ENCODE data around the gene GTF2H1.
"Not testable (repeated sequence)": the region's sequence is repeated elsewhere in the genome, so short reads cannot be mapped to it uniquely, and the experiment has no call there.

Gene GTF2H1

GRCh38 chr11:18317551-18317950 lies 4.8 kb upstream of the GTF2H1 start:
- no peak for TF ChIP-seq CTCF (IDR thresholded peaks at IDR 0.05; ENCODE audit: insufficient read depth, low read depth, low read length, missing control alignments)
- H3K4me3 ChIP-seq (ENCODE audit: low read length), result no peak overlapping the region
- DNase-seq (ENCODE audit: low read depth), result no peak

DNA sequence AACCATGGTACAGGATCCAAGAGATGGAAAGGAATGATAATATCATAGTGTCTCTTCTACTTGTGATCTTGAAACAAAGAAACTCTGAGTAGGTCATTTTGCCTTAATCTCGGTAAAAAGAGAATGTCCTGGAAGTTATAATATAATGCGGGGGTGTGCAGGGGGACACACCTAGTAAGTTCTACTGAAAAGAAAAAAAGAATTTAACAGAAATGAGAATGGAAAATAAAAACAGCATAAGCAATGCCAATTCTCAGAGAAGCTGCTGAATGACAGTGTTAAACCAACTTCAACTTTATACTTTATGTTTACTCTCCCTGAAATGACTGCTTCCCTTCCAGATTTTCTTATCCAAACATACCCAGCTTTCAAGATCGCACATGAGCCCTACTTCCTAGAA lies 2.5 kb upstream of the GTF2H1 start:
- no peak for DNase-seq (ENCODE audit: low read depth)
- peak overlapping the region; percentile 95 for H3K4me3 ChIP-seq (ENCODE audit: low read length)
- TF ChIP-seq CTCF (IDR thresholded peaks at IDR 0.05; ENCODE audit: insufficient read depth, low read depth, low read length, missing control alignments), result no peak

DNA sequence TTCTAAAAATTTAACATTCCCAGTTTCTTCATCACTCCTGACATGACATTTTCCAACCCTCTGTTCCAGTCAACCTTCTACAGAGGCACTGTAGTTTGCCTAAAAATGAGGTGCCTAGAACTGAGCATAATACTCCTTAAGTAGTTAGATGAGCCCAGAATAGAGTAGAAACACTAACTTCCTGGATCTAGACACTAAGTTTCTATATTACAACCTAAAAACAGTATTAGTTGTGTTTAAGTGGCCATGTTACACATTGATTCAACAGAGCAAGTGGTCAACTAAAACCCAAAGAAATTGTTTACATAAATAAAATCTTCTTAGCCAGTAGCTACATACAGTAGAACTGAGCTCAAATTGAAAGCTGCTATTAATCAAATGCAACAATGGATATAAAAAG lies 1.8 kb upstream of the GTF2H1 start:
- TF ChIP-seq CTCF (IDR thresholded peaks at IDR 0.05; ENCODE audit: insufficient read depth, low read depth, low read length, missing control alignments), result no peak
- no peak for DNase-seq (ENCODE audit: low read depth)
- peak overlapping the region; percentile 95 for H3K4me3 ChIP-seq (ENCODE audit: low read length)

DNA sequence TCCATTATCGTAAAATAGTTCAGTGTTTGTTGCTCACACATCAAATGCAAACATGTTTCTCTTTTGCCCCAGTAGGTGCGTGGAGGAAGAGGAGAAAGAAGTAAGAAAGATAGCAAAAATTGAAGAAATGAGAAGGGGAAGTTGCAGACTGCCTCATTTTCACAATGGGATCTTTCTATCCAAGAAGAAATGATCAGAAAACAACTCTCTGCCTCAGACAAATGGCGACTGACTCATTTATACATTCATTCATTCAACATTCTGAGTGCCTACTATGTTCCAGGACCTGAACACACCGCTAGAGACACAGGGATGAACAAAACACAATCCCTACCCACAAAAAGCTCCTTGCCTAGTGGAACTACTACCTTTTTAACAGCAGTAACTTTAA lies 794 bp upstream of the GTF2H1 start:
- H3K4me3 ChIP-seq (ENCODE audit: low read length), result peak overlapping the region; percentile 95

GRCh38 chr11:18322818-18323570 lies 627 bp downstream of the GTF2H1 start:
- peak; percentile 11 for DNase-seq (ENCODE audit: low read depth)
- TF ChIP-seq CTCF (IDR thresholded peaks at IDR 0.05; ENCODE audit: insufficient read depth, low read depth, low read length, missing control alignments), result no peak
- peak overlapping the region; percentile 95 for H3K4me3 ChIP-seq (ENCODE audit: low read length)

More for the DNA sequence above, 794 bp upstream of the GTF2H1 start:
- no peak for TF ChIP-seq CTCF (IDR thresholded peaks at IDR 0.05; ENCODE audit: insufficient read depth, low read depth, low read length, missing control alignments)
- DNase-seq (ENCODE audit: low read depth), result no peak

DNA sequence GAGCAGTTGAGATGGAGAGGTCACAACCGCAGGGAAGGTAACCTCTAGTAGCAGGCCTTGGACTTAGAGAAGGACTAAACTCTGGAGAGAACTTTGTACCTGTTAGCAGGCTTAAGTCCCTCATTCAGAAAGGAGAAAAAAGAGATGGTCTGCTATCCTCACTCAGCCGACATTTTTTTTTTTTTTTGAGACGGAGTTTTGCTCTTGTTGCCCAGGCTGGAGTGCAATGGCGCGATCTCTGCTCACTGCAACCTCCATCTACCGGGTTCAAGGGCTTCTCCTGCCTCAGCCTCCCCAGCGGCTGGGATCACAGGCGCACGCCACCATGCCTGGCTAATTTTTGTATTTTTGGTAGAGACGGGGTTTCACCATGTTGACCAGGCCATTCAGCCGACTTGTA lies 1.5 kb downstream of the GTF2H1 start:
- not testable (repeated sequence) for DNase-seq (ENCODE audit: low read depth)
- peak overlapping the region; percentile 95 for H3K4me3 ChIP-seq (ENCODE audit: low read length)

DNA sequence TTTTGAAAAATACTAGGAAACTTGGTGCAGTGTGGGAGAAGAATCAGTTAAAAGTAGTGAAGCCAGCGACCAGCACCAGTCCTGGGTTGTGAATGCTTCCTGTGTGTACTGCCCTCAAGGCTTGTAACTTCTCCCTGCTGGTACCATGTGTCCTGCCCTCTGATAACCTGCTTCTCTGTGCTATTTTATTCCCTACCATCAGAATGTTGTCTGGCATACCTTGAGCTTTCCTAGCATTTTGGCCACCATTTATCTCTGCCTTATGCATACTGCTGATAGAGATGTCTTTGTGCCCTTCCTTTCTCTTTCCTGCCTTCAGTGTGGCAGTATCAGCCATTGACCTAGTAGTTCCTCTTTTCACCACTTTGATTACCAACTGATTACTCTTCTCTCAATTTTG lies 2.0 kb downstream of the GTF2H1 start:
- TF ChIP-seq CTCF (IDR thresholded peaks at IDR 0.05; ENCODE audit: insufficient read depth, low read depth, low read length, missing control alignments), result no peak
- H3K4me3 ChIP-seq (ENCODE audit: low read length), result peak overlapping the region; percentile 24
- no peak for DNase-seq (ENCODE audit: low read depth)

All from epithelial cell of esophagus (primary cell).